ENCODE results near the gene CHST14. TPM values are rescaled to one million over a fixed set of nuclear protein-coding genes. Genes with fewer than 3 reads are reported as not detected.

Gene CHST14, protein sequence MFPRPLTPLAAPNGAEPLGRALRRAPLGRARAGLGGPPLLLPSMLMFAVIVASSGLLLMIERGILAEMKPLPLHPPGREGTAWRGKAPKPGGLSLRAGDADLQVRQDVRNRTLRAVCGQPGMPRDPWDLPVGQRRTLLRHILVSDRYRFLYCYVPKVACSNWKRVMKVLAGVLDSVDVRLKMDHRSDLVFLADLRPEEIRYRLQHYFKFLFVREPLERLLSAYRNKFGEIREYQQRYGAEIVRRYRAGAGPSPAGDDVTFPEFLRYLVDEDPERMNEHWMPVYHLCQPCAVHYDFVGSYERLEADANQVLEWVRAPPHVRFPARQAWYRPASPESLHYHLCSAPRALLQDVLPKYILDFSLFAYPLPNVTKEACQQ
- 6.1 and 8.6 TPM in 2 replicates for total RNA-seq

DNA sequence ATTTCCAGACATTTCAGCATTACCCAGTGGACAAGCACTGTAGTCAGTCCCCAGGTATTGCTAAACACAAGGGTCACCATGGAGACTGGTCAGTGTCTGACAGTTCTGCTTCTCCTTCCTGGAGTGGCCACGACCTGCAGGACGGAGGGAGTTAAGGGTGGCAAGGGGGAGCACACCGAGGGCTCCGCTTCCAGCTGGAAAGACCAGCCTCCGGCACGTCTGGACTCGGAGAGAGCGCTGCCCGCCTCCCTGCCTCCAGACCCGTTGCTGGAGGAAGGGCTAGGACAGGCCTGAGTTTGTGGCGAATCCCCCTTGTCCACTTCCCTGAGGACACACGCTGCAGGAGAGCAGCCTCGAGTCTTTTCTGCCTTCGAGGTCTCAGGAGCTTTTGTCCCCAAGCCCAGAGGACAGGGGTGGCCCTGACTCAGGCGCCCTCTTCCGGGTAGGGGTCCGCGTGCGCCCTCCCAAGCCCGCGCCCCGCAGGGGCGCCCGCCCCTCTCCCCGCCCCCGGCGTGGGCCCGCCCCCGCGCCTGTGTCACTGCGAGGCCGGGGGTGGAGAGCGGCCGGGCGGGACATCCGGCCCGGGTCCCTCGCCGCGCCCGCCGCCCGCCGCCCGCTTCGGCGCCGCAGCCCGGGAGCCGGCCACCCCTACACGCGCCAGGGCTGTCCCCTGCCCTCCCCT is at the start of gene CHST14:
Gene CHST14, plus strand, starts transcription at position 562 of the 682 bp plus-strand sequence. CDS start 230 bp downstream, outside the sequence.

DNA sequence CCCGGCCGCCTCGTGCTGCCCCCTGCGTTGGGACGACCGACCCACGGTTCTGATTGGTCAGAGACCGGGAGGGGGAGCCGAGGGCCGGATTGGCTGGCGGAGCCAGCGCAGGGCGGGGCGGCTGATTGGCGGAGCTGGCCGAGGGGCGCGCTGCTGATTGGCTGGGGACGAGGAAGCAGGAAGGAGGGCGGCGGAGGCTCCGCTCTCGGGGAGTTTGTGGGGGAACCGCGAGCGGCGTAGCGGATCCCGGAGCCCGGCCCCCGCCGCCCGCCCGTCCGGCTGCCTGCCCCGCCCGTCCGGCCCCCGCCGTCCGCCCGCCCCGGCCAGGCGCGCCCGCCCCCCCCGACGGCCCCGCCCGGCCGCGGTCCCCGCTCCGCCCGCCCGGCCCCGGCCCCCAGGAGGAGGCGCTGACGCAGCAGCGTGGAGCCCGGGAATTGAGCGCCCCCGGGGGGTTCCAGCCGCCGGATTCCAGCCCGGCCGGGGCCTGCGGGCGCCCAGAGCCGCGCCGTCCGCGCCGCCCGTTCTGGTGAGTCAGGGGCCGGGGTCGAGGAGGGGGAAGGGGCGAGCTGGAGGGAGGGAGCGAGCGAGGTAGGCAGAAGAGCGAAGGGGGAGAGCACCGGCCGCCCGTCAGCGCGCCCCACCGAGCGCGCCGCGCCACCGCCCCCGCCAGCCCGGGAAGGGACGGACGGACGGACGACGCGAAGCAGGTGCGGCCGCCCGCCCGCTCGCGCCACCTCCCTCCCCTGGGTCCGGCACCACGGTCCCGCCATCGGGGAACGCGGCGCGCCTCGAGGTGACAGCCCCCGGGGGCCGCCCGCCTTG is 29.8 kb upstream of the CHST14 start, which contains the start of gene BAHD1:
Gene BAHD1, plus strand, starts transcription at position 211 of the 822 bp plus-strand sequence. CDS start 17,512 bp downstream, outside the sequence.

Other genes starting within 250 kb of the CHST14 start
- 0.13 TPM in 1 of 2 replicates, not detected in the other for gene PAK6, start 231.9 kb upstream of the CHST14 start, total RNA-seq
- not detected in 2 replicates for gene ANKRD63, start 187.9 kb upstream of the CHST14 start, total RNA-seq
- 0.19 and 0.53 TPM in 2 replicates for gene PLCB2, start 163.0 kb upstream of the CHST14 start, total RNA-seq
- 33.8 and 36.3 TPM in 2 replicates for gene INAFM2, start 147.3 kb upstream of the CHST14 start, total RNA-seq
- 102 and 109 TPM in 2 replicates for gene CCDC9B, start 130.0 kb upstream of the CHST14 start, total RNA-seq
- not detected in 2 replicates for gene PHGR1, start 120.0 kb upstream of the CHST14 start, total RNA-seq
- 0.13 and 0.25 TPM in 2 replicates for gene DISP2, start 112.8 kb upstream of the CHST14 start, total RNA-seq
- gene KNSTRN, start 88.3 kb upstream of the CHST14 start, total RNA-seq, result 29.3 and 50.5 TPM in 2 replicates
- 46.0 and 53.8 TPM in 2 replicates for gene IVD, start 65.2 kb upstream of the CHST14 start, total RNA-seq
- gene BAHD1, start 30.0 kb upstream of the CHST14 start, total RNA-seq, result 5.4 and 7.0 TPM in 2 replicates
- gene CCDC32, start 94.1 kb downstream of the CHST14 start, total RNA-seq, result 10.5 and 17.3 TPM in 2 replicates
- 8.9 and 12.6 TPM in 2 replicates for gene RPUSD2, start 98.3 kb downstream of the CHST14 start, total RNA-seq
- gene KNL1, start 123.3 kb downstream of the CHST14 start, total RNA-seq, result 10.8 and 15.3 TPM in 2 replicates
- gene RAD51, start 224.2 kb downstream of the CHST14 start, total RNA-seq, result 4.0 and 6.9 TPM in 2 replicates

Data from aortic smooth muscle cell (primary cell).